ENCODE measurements around the gene MAN2A1. TPM values are rescaled to one million over a fixed set of nuclear protein-coding genes. Genes with fewer than 3 reads are reported as not detected.
A peak's percentile ranks its signal among the peaks of the same experiment; 100 is the strongest.

MAN2A1 gene
- polyA plus RNA-seq, 10 donors: 36.2 to 52.2 (median 44.4) TPM

GRCh38 chr5:109676920-109677319 is 12.8 kb upstream of the MAN2A1 start:
- DNase-seq: no peak

GRCh38 chr5:109678447-109678846 is 11.3 kb upstream of the MAN2A1 start:
- DNase-seq: no peak

- no peak for DNase-seq
These were observed 8.0 kb upstream of the MAN2A1 start for GRCh38 chr5:109681763-109682162.

GRCh38 chr5:109682383-109682782 is 7.3 kb upstream of the MAN2A1 start:
- DNase-seq: no peak

GRCh38 chr5:109685916-109686315 is 3.8 kb upstream of the MAN2A1 start:
- DNase-seq: no peak

- DNase-seq: peak in 1 of 3 donors; percentile 61
These were observed 1.1 kb upstream of the MAN2A1 start for GRCh38 chr5:109688630-109688969.

GRCh38 chr5:109688970-109689739 is 572 bp upstream of the MAN2A1 start:
- DNase-seq: peak; percentile 92 to 97 (median 95)

GRCh38 chr5:109690242-109690974 is 681 bp downstream of the MAN2A1 start:
- peak in 2 of 3 donors; percentile 59 to 84 for DNase-seq

GRCh38 chr5:109690975-109691574 is 1.3 kb downstream of the MAN2A1 start:
- peak; percentile 81 to 95 (median 88) for DNase-seq

- DNase-seq: peak in 2 of 3 donors; percentile 37 to 62
These were observed 2.3 kb downstream of the MAN2A1 start for GRCh38 chr5:109691996-109692395.

GRCh38 chr5:109692852-109693251 is 3.1 kb downstream of the MAN2A1 start:
- DNase-seq: no peak

- no peak for DNase-seq
These were observed 4.0 kb downstream of the MAN2A1 start for GRCh38 chr5:109693535-109694400.

- DNase-seq: no peak
These were observed 4.7 kb downstream of the MAN2A1 start for GRCh38 chr5:109694451-109694891.

- no peak for DNase-seq
These were observed 5.5 kb downstream of the MAN2A1 start for GRCh38 chr5:109695005-109695926.

- no peak for DNase-seq
These were observed 7.6 kb downstream of the MAN2A1 start for GRCh38 chr5:109697339-109697738.

GRCh38 chr5:109700516-109701153 is 10.9 kb downstream of the MAN2A1 start:
- DNase-seq: no peak

GRCh38 chr5:109701252-109701651 is 11.5 kb downstream of the MAN2A1 start:
- no peak for DNase-seq

GRCh38 chr5:109701792-109702191 is 12.1 kb downstream of the MAN2A1 start:
- DNase-seq: peak in 2 of 3 donors; percentile 27 to 45

GRCh38 chr5:109703166-109703565 is 13.4 kb downstream of the MAN2A1 start:
- no peak for DNase-seq

GRCh38 chr5:109703829-109704228 is 14.1 kb downstream of the MAN2A1 start:
- DNase-seq: peak in 2 of 3 donors; percentile 45 to 59
